Panc1 (cell line): Measurements from ENCODE around the gene ATF2.

Experiments used
- CTCF ChIP-seq: fragments of 450-650 bp; IDR thresholded peaks from 2 replicates; pipeline ENCODE4 v1.5.1; 2017; ENCODE audit warnings: mild to moderate bottlenecking
- POLR2AphosphoS5 ChIP-seq: IDR thresholded peaks from 2 replicates; pipeline ENCODE4 v1.6.1; 2012; ENCODE audit warnings: mild to moderate bottlenecking, low read depth, low read length, moderate library complexity
- REST ChIP-seq, 2 experiments: IDR thresholded peaks; 2 replicates each; pipeline ENCODE4 v1.6.1; 2011 to 2012; ENCODE audit warnings: low read depth in 2 of 2, control low read depth in 1 of 2, low read length in 1 of 2, mild to moderate bottlenecking in 1 of 2, moderate library complexity in 1 of 2; ENCODE audit not compliant: insufficient read depth in 1 of 2
- SIN3A ChIP-seq: IDR thresholded peaks from 2 replicates; pipeline ENCODE4 v1.6.1; 2012; ENCODE audit warnings: low read depth, mild to moderate bottlenecking, low read length, moderate library complexity, borderline replicate concordance; ENCODE audit not compliant: insufficient read depth
- TCF7L2 ChIP-seq: IDR thresholded peaks from 2 replicates; pipeline ENCODE4 v1.6.1; 2011; ENCODE audit warnings: mild to moderate bottlenecking, low read depth, low read length, inconsistent platforms

GRCh38 chr2:175187378-175187777 lies 19.4 kb upstream of the ATF2 start:
- peak; percentile 44 for TF ChIP-seq CTCF
- no peak for TF ChIP-seq POLR2AphosphoS5
- no peak for TF ChIP-seq REST (IDR thresholded peaks at IDR 0.05; ENCODE audit: insufficient read depth in 1 of 2, low read depth in 2 of 2, low read length in 1 of 2)
- no peak for TF ChIP-seq SIN3A
- no peak for TF ChIP-seq TCF7L2
